GM13977 (cell line): ENCODE results near the gene EPC2.
"Not testable (repeated sequence)": the region's sequence is repeated elsewhere in the genome, so short reads cannot be mapped to it uniquely, and the experiment has no call there.

Source experiments
- DNase-seq: peaks from one replicate; pipeline ENCODE4 v3.0.0; 2012; ENCODE audit warnings: low spot score
- CTCF ChIP-seq: IDR thresholded peaks from 2 replicates; pipeline ENCODE4 v1.5.1; 2012; ENCODE audit warnings: mild to moderate bottlenecking, control low read depth; ENCODE audit not compliant: insufficient read depth; ENCODE audit errors: extremely low read depth, missing control alignments
- in situ Hi-C: fragments of 300-500 bp; cut with MboI; formaldehyde crosslinking; loops from one replicate; pipeline ENCODE4 v1.12.0; 2022; ENCODE audit warnings: low sequenced_read_pairs, low pct_unique_long_range_greater_than_20kb, mixed read lengths, inconsistent platforms; ENCODE audit not compliant: unreplicated experiment

The EPC2 gene

GRCh38 chr2:148681443-148681842 lies 36.9 kb downstream of the EPC2 start:
- DNase-seq: no peak
- in situ Hi-C loops: no loop called here
- TF ChIP-seq CTCF: no peak

GRCh38 chr2:148681862-148682261 lies 37.3 kb downstream of the EPC2 start:
- in situ Hi-C loops, DNase-seq: not testable (repeated sequence)

GRCh38 chr2:148684507-148684906 lies 40.0 kb downstream of the EPC2 start:
- TF ChIP-seq CTCF: no peak
- in situ Hi-C loops: no loop called here
- no peak for DNase-seq

- in situ Hi-C loops: no loop called here
- no peak for DNase-seq
- TF ChIP-seq CTCF: no peak
Measured at GRCh38 chr2:148687543-148687942, 43.0 kb downstream of the EPC2 start.

GRCh38 chr2:148688011-148688410 lies 43.5 kb downstream of the EPC2 start:
- in situ Hi-C loops, DNase-seq: not testable (repeated sequence)

- in situ Hi-C loops: no loop called here
- TF ChIP-seq CTCF: no peak
- DNase-seq: no peak
Measured at GRCh38 chr2:148696985-148697384, 52.4 kb downstream of the EPC2 start.

GRCh38 chr2:148699830-148700229 lies 55.3 kb downstream of the EPC2 start:
- no peak for DNase-seq
- in situ Hi-C loops: no loop called here
- no peak for TF ChIP-seq CTCF

- TF ChIP-seq CTCF: no peak
- in situ Hi-C loops: no loop called here
- DNase-seq: no peak
Measured at GRCh38 chr2:148701039-148701438, 56.5 kb downstream of the EPC2 start.
